B cell (primary cell): ENCODE results near the gene EEFSEC.

ENCODE experiments used
- EZH2 ChIP-seq: IDR thresholded peaks from 2 replicates; pipeline ENCODE4 v1.6.1; 2012; ENCODE audit warnings: borderline replicate concordance, low read depth, mild to moderate bottlenecking, moderate library complexity, low read length; ENCODE audit not compliant: insufficient read depth, poor library complexity, severe bottlenecking
- TF ChIP-seq, protein P1 (sequence below): fragments of 200-600 bp; IDR thresholded peaks from one replicate; pipeline ENCODE4 v1.8.0; 2022; ENCODE audit warnings: antibody characterized with exemption, mild to moderate bottlenecking

- TF ChIP-seq, protein P1, sequence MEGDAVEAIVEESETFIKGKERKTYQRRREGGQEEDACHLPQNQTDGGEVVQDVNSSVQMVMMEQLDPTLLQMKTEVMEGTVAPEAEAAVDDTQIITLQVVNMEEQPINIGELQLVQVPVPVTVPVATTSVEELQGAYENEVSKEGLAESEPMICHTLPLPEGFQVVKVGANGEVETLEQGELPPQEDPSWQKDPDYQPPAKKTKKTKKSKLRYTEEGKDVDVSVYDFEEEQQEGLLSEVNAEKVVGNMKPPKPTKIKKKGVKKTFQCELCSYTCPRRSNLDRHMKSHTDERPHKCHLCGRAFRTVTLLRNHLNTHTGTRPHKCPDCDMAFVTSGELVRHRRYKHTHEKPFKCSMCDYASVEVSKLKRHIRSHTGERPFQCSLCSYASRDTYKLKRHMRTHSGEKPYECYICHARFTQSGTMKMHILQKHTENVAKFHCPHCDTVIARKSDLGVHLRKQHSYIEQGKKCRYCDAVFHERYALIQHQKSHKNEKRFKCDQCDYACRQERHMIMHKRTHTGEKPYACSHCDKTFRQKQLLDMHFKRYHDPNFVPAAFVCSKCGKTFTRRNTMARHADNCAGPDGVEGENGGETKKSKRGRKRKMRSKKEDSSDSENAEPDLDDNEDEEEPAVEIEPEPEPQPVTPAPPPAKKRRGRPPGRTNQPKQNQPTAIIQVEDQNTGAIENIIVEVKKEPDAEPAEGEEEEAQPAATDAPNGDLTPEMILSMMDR: no peak
- TF ChIP-seq EZH2: no peak
Observed at GRCh38 chr3:128241741-128242140, 88.5 kb downstream of the EEFSEC start.
